NT2/D1 (cell line): ENCODE measurements around the gene MUC5B.
A peak's percentile ranks its signal among the peaks of the same experiment; 100 is the strongest.
"Not testable (repeated sequence)": the region's sequence is repeated elsewhere in the genome, so short reads cannot be mapped to it uniquely, and the experiment has no call there.

Source experiments
- DNase-seq: peaks from one replicate; pipeline ENCODE4 v3.0.0-alpha.2; 2011; ENCODE audit warnings: low read depth, low spot score
- H3K27me3 ChIP-seq: 2 replicates; pipeline ENCODE4 v1.6.0; 2011; ENCODE audit warnings: mild to moderate bottlenecking; ENCODE audit not compliant: insufficient read length, insufficient read depth
- H3K36me3 ChIP-seq: 2 replicates; pipeline ENCODE4 v1.6.1; 2011; ENCODE audit warnings: mild to moderate bottlenecking, low read length, mixed read lengths; ENCODE audit not compliant: insufficient read depth, insufficient read length
- H3K4me1 ChIP-seq: 2 replicates; pipeline ENCODE4 v1.5.1; 2011; ENCODE audit not compliant: insufficient read depth, insufficient read length
- H3K4me3 ChIP-seq: 2 replicates; pipeline ENCODE4 v1.5.1; 2011; ENCODE audit warnings: low read depth; ENCODE audit not compliant: insufficient read length
- H3K9ac ChIP-seq: 2 replicates; pipeline ENCODE4 v1.6.0; 2011; ENCODE audit warnings: low read depth; ENCODE audit not compliant: insufficient read length
- H3K9me3 ChIP-seq: 2 replicates; pipeline ENCODE4 v1.5.1; 2011; ENCODE audit warnings: mild to moderate bottlenecking, low read length; ENCODE audit not compliant: insufficient read depth
- SUZ12 ChIP-seq: IDR thresholded peaks from 2 replicates; pipeline ENCODE4 v1.6.1; 2011; ENCODE audit not compliant: insufficient read length, insufficient read depth; ENCODE audit errors: extremely low read depth
- YY1 ChIP-seq: IDR thresholded peaks from 2 replicates; pipeline ENCODE4 v1.6.1; 2011; ENCODE audit not compliant: insufficient read length, insufficient read depth
- ZNF274 ChIP-seq: IDR thresholded peaks from 2 replicates; pipeline ENCODE4 v1.6.1; 2011; ENCODE audit warnings: mild to moderate bottlenecking, low read depth, low read length

Gene MUC5B

GRCh38 chr11:1260620-1261019 is 37.8 kb downstream of the MUC5B start:
- Histone ChIP-seq H3K9me3 (peaks cover 11% of the 10 kb centered on the region), H3K27me3 (no peaks in the 10 kb centered on the region), H3K36me3 (no peaks in the 10 kb centered on the region), H3K9ac (peak overlapping the region; percentile 16), H3K4me3 (no peak overlapping the region), H3K4me1 (peaks cover 31% of the 10 kb centered on the region)
- DNase-seq, result no peak
- TF ChIP-seq SUZ12 (no peak), YY1 (no peak), ZNF274 (no peak)

DNA sequence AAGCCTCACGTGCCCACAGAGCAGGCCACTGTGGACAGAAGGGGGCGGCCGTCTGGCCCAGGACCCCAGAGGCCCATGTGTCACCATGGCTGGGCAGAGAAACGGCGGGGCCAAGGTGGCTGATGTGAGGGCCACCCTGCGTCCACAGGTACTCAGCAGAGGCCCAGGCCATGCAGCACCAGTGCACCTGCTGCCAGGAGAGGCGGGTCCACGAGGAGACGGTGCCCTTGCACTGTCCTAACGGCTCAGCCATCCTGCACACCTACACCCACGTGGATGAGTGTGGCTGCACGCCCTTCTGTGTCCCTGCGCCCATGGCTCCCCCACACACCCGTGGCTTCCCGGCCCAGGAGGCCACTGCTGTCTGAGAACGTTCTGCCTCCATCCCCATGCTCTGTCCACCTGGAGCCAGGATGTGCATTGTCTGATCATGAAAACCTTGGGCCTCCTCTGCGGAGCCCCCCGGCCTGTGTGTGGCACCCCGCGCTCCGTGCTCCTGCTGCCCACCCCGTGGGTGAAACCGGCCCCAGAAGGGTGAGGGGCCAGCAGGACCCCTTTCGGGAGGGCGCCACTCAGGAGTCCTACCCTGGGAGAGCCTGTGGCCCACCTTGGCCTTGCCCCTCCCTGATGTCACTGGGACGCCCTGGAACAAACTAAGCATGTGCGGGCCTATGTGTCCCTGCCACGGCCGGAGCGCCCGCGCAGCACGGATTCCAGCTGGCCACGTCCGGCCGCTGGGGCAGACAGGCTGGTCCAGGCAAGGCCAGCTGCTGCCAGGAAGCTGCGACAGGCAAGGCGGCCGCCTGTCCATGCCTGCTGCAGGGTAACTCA is 38.6 kb downstream of the MUC5B start:
- Histone ChIP-seq H3K9ac (peak overlapping the region; percentile 79), H3K27me3 (no peaks in the 10 kb centered on the region), H3K36me3 (no peaks in the 10 kb centered on the region), H3K4me1 (peaks cover 28% of the 10 kb centered on the region), H3K9me3 (peaks cover 20% of the 10 kb centered on the region), H3K4me3 (peak overlapping the region; percentile 74)
- TF ChIP-seq ZNF274 (no peak), YY1 (no peak), SUZ12 (no peak)
- no peak for DNase-seq

GRCh38 chr11:1262172-1263006 is 39.5 kb downstream of the MUC5B start:
- Histone ChIP-seq H3K9me3 (peaks cover 24% of the 10 kb centered on the region), H3K4me3 (peak overlapping the region; percentile 74), H3K36me3 (no peaks in the 10 kb centered on the region), H3K9ac (peak overlapping the region; percentile 79), H3K27me3 (no peaks in the 10 kb centered on the region), H3K4me1 (peaks cover 20% of the 10 kb centered on the region)
- peak; percentile 90 for DNase-seq
- no peak for TF ChIP-seq ZNF274
- no peak for TF ChIP-seq SUZ12
- no peak for TF ChIP-seq YY1

- Histone ChIP-seq H3K9ac (peak overlapping the region; percentile 63), H3K9me3 (peaks cover 24% of the 10 kb centered on the region), H3K4me1 (peaks cover 19% of the 10 kb centered on the region), H3K27me3 (no peaks in the 10 kb centered on the region), H3K4me3 (peak overlapping the region; percentile 74), H3K36me3 (no peaks in the 10 kb centered on the region)
- TF ChIP-seq SUZ12 (no peak), YY1 (no peak), ZNF274 (no peak)
- no peak for DNase-seq
These were observed 40.1 kb downstream of the MUC5B start for GRCh38 chr11:1263010-1263409.

DNA sequence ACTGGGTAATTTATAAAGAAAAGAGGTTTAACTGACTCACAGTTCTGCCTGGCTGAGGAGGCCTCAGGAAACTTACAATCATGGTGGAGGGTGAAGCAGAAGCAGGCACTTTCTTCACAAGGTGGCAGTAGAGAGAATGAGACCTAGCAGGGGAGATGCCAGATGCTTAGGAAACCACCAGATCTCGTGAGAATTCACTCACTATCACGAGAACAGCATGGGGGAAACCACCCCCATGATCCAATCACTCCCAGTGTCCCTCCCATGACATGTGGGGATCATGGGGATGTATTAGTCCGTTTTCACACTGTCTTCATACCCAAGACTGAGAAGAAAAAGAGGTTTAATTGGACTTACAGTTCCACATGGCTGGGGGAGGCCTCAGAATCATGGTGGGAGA is 41.6 kb downstream of the MUC5B start:
- not testable (repeated sequence) for H3K4me3 ChIP-seq, H3K27me3 ChIP-seq, H3K9ac ChIP-seq, H3K36me3 ChIP-seq
- H3K4me1 ChIP-seq, result peaks cover 13% of the 10 kb centered on the region
- DNase-seq, result peak; percentile 33
- H3K9me3 ChIP-seq, result peaks cover 24% of the 10 kb centered on the region

DNA sequence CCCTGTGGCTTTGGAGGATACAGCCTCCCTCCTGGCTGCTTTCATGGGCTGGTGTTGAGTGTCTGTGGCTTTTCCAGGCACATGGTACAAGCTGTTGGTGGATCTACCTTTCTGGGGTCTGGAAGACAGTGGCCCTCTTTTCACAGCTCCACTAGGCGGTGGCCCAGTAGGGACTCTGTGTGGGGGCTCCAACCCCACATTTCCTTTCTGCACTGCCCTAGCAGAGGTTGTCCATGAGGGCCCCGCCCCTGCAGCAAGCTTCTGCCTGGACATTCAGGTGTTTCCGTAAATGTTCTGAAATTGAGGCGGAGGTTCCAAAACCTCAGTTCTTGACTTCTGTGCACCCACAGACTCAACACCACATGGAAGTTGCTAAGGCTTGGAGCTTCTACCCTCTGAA is 42.6 kb downstream of the MUC5B start:
- H3K4me3 ChIP-seq, H3K27me3 ChIP-seq, H3K4me1 ChIP-seq, H3K36me3 ChIP-seq, DNase-seq, H3K9ac ChIP-seq: not testable (repeated sequence)
- H3K9me3 ChIP-seq, result peaks cover 24% of the 10 kb centered on the region

DNA sequence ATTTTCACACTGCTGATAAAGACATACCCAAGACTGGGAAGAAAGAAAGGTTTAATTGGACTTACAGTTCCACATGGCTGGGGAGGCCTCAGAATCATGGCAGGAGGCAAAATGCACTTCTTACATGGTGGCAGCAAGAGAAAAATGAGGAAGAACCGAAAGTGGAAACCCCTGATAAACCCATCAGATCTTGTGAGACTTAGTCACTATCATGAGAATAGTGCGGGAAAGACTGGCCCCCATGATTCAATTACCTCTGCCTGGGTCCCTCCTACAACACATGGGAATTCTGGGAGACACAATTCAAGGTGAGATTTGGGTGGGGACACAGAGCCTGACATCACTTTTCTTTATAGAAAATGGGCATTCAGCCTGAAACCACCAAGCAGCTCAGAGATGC is 44.1 kb downstream of the MUC5B start:
- DNase-seq, H3K36me3 ChIP-seq, H3K9ac ChIP-seq: not testable (repeated sequence)

More for the DNA sequence above, 44.1 kb downstream of the MUC5B start:
- peaks cover 24% of the 10 kb centered on the region for H3K9me3 ChIP-seq
- not testable (repeated sequence) for H3K27me3 ChIP-seq, H3K4me1 ChIP-seq, H3K4me3 ChIP-seq
